Measurements from ENCODE around the gene SLC9A6.
"Not testable (repeated sequence)": the region's sequence is repeated elsewhere in the genome, so short reads cannot be mapped to it uniquely, and the experiment has no call there.

Gene SLC9A6

DNA sequence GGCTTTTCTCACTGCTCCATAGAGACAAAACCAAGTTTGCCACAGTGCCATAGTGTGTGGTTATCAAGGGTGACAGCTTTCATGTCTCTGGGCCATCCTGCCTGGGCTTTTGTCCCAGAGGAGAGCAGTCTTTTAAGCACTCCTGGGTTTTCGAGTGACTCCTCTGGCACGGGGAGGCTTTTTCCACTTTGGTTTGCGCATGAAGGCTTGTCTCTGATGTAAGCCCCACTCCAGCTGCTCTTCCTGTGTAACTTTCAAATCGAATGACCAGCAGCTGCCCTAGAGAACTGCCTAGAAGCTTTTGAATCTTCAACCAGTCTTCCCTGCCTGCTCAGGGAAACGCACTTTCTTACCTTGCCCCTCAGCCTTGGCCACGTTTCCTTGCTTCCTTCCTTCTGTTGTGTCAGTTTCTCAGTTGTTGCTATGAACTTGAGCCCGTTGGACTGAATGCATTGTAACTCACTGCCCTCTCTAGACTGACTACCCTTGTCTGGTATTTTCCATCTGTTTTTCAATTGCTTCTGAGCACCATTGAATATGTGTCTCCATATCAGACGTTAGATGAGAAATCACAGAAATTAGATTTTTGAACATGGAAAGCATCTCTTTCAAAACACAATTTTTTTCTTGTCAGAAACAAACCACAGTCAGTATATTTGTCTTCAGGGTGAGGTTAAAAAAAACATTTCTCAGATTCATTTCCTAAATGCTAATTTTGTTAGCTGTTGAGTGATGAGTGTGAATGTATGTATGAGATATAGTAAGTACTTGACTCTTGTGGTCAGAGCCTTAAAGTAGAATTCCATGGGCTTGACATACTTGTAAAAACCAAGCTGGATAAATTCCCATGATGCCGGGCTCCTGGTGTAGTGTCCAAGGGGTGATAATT, 45.3 kb downstream of the SLC9A6 start:
- DNase-seq: no peak

DNA sequence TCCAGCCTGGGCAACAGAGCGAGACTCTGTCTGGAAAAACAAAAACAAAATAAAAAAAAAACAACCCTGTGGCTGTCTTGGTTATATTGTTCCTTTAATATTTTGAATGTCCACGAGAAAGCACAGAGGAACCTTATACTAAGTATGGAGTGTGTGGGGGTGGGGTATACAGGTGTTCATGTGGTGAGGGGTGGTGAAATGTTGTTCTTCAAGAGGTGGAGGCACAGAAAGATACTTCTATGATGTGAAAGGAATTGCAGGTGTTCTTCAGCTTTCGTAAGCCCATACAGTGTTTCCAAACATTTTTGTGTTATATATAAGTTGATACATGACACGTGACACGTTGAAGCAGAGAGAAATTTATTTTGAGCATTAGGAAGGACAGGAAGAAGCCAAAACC, 46.4 kb downstream of the SLC9A6 start:
- DNase-seq: no peak

DNA sequence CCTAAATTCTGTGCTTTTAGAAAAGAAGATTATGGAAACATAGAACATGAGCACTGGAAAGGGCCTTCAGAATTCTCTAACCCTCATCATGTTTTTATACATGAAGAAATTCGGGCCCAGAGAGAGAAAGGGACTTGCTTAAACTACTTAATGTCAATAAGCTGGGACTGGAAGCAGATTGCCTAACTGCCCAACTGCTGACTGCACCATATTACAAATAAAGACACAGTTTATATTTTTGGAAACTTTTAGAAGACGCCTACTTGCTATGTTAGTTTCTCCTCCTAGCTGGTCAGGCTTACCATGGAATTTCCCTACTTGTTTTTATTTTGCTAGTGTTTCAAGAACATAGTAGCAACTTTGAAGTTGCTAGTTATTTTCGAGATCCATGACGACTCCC, 47.1 kb downstream of the SLC9A6 start:
- no peak for DNase-seq

DNA sequence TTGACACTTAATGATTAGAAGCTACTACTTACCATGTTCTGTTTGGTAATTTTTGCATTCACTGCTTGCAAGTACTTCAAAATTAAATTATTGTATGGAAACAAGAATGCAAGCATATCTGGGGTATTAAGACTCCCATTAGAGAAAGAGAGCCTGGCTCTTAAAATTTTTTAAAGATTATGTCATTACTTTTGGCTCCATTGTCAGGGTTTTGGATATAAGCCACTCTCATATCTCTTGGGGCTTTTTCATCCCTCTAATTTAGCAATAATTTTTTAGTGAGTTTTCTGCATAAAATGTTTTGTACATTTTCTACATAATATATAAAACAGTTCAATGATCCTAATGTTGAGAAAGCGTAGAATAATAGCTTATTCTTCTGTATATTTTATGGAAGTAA, 49.4 kb downstream of the SLC9A6 start:
- DNase-seq: no peak

DNA sequence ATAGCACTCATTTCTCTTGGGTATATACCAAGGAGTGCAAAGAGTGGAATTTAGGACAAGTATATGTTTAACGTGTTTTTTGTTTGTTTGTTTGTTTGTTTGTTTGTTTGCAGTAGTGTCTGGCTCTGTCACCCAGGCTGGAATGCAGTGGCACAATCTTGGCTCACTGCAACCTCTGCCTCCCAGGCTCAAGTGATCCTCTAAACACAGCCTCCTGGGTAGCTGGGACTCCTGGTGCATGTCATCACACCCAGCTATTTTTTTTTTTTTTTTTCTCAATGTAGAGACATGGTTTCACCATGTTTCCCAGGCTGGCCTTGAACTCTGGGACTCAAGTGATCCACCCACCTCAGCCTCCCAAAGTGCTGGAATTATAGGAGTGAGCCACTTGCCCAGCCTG, 50.4 kb downstream of the SLC9A6 start:
- no peak for DNase-seq

DNA sequence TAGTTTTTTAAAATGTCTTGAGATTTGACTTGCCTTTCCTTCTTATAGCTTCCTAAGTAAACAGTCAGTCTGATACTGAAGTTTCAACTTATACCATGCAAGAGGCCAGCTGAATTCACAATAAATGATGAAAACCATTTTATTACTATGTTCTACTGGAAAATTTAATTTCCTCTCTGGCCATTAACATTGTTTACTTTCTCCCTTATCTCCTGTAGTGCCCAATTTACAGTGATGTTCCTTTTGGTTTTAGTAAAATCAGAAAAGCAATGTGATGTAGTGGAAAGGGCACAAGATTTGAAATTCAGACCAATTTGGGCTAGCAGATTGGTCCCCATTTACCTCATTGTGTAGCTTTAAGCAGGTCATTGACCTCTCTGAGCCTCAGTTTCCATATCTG, 54.2 kb downstream of the SLC9A6 start:
- DNase-seq: no peak

DNA sequence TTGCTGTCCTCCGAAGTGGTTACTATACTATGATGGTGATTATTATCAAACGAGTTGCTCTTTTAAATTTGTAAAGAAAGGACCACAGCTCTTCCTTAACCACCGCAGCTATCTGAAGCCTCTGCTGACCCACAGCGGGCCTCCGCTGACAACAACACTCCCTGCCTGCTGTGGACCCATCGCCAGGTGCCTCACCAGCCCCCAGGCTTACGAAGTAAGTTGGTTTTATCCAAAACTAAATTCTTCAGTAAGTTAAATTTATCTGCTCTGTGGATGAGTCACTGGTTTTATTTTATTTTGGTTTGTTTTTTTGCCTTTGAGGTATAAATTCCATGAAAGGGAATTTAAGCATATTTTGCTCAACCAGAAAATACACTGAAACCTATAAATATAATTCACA, 54.7 kb downstream of the SLC9A6 start:
- DNase-seq: no peak

DNA sequence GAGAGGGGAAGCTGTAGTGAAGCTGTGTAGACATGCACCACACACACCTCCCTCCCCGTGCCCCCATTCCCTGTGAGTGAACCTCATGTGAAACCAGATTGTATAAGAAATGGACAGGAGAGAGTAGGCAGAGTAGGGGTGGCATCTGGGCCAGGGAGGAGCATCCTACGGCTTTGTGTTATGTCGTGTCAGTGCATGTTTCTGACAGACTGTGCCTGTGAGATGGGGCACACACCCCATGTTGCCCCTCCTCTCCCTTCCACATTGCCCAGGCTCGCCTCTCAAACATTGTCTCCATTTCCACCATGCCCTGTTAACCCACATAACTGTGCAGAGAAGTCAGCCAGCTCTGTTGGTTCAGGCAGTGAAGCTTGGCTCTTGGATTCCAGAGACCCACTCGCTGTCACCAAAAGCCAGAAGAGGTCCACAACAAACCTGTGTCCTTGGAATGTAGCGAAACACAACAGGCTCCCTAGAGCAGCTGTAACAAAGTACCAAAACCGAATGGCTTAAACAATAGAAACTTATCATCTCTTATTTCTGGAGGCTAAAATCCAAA, 56.1 kb downstream of the SLC9A6 start:
- no peak for DNase-seq

DNA sequence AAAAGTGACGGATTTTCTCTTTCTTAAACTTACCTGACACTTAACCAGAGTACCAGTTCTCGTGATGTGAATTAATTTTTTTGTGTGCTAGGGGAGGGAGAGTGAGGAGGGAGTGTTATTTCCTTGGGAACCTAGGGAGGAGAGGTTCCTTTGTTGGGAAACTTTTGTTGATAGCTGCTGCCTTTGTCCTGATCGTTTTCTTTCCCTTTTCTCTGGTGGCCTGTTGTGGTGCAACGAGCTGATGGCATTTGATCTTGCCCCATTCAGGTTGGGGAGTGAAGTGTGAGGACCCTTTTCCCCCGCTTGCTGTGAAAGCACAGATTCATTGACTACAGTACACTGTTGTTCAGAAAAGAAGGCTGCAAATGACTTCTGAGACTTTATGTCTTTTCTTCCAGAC, 59.8 kb downstream of the SLC9A6 start:
- DNase-seq: no peak

DNA sequence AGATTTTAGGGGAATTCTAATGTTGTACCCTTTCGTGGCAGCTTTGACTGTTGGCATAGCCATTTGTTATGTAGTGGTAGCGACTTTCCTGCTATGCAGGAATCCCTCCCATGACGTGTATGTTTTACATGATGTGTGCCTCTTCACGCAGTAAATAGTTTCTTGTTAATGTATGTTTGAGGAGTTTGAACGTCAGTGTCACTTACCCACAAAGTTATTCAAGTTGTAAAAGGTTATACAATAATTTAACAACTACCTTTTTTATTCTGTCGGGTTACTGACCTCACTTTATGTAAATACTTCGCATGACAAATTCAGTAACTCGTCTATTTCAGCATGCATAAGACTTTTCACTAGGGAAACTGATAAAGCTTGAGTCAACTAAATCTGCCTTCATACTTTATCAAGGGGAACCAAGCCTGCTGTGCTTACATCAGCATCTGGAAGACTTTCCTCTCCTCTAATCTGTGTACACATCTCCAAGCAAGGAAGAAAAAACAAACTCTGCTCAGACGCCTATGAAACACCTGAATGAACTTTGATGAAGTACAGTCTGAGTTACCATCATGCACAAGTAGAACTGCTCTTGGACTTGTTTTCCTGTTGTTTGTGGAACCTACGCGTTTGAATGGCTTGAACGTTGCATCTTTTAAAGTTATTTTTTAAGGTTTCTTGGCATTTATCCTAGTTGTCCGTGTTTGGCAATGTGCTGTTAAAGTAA, 61.2 kb downstream of the SLC9A6 start:
- DNase-seq: no peak

DNA sequence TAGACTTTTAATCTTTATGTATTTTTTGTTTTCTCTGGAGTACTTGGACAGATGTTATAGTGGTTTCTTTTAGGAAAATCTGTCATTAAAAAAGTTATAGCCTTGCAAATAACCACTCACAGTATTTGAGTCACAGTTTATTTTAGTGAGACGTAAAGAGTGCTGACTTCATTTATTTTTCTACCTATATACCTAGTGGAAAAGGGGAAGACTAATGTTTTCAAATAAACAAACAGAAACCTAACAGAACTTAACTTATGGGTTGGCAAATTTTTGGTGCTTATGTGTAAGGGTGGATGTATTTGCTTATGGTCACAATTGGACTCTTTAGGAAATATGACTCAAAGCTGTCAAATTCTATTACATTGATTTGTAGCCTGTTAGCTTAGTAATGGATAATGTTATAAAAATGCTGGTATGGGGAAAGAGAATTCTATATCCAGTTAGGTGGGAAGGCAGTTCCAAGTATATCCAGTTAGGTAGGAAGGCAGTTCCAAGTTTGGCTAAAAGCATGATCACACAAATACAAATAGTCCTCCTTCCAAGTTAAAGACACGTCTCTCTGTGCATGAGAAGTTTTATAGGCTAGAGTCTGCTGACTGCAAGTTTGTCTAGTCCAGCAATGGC, 61.9 kb downstream of the SLC9A6 start:
- DNase-seq: no peak

DNA sequence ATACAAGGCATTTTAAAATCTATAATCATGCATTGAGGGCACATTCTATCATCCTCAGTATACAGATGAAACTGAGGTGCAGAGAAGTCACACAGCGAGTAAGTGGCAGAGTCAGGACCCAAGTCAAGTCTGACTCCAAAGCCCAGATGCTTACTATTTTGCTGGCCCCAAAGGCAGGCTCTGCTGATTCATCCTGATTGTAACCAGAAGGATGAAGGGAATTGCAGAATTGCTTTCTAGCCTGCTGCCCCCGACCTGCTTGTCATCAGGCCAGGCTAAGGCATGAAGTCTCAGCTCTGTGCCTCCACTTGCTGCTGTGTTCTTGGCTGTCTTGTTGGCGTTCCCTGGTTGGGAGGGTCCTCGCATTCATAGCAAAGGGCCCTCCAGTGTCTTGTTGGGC, 62.7 kb downstream of the SLC9A6 start:
- no peak for DNase-seq

DNA sequence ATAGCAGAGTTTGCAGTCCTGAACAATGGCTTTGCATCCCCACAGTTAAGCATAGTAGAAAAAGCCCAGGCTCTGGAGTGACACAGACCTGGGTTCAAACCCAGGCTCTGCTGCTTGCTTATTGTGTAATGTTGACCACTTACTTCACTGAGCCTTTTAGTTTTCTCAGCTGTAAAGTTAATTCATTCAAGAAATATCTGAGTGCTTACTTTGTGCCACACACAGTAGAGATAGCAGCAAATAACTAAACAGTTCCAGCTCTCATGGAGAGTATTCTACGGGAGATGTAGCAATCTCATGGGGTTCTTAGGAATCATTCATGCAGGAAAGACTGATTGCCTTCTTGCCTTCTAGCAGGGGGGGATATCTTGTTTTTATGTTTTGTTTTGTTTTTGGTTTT, 63.2 kb downstream of the SLC9A6 start:
- DNase-seq: no peak

DNA sequence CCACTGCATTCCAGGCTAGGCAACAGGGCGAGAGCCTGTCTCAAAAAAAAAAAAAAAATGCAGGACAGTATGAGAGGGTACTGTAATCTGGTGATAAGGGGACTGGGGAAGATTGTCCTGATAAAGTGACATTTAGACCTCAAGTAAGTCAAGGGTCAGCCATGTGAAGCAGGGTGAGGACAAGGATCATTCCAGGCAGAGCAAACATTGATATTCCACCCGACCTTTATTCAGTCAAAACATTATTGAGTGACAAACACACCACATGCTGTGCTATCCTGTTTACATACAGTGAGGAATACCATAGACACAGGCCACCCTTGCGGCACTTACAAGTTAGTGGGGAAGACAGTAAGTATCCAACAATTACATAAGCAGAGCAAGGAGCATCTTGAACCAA, 64.4 kb downstream of the SLC9A6 start:
- no peak for DNase-seq

DNA sequence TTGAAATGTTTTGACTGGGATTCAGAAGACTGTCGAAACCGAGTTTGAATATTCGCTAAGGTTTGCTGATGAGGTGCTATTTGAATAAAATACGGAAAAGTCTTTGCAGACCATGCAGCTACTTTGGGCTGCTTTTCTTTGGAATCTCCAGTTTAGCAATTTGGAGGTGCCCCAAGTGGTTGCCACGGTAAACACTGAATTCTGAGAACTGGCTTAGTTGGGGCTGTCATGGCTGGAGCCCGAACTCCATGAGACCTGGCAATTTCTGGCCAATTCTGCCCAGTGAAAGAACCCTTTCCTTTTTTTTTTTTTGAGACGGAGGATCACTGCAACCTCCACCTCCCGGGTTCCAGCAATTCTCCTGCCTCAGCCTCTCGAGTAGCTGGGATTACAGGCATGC, 65.6 kb downstream of the SLC9A6 start:
- DNase-seq: not testable (repeated sequence)

DNA sequence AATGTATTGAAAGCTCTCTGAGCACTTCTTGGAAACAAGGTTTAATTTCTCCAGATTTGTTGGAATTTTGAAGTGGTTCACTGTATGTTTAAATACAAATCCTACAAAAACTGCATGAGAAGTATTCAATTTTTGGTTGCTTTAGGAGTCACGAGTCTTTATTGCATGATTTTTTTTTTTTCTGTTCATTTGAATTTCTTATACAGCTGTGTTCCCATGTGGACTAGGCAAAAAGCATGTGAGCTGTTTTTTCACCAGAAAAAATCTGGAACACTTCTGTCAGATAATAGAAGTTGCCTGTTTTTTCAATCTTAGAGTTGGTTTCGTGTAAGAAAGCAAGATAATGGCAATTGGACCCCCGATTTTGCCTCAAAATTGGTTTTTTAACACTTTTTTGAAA, 66.4 kb downstream of the SLC9A6 start:
- DNase-seq: no peak

DNA sequence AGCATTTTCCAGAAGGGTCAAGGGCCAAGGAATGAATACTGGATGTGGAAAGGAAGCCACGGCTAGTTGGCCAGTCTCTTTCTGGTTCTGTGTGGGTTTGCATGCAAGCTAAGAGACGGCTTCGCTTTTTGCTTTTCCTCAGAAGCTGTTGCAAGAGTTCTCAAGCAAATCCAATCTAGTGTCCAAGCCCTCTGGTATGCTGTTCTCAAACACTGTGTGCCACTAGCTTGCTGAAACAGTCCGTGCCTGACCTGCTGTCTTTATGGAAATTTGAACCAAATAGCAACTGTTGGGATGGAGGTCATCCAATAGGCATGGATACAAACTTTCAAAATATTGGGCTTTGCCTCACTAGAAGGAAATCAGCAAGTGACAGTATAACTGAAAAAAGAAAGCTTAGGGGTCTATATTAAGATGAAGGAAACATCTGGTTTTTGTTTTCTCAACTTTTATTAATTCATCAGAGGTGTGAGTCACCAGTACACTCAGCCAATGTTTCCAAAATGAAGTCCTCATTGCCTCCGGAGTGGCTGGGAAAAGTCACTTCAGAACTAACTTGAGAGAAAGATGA, 70.5 kb downstream of the SLC9A6 start:
- DNase-seq: no peak

DNA sequence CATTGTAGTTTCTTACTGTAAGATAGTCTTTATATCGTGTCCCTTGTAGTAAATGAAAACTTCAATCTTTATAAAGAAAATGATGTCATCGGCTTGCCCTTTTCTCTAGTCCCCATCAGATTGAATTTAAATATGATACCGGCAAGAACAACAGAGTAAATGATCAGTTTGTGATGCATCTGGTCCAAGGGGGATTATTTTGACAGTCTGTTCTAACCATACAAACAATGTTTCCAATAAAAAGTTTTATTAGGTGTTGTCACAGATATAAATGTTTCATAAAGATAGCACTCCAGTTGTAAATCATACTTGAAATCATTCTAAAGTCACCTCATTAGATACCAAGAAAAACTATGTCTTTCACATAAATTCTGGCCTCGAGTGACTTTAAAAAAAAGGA, 72.3 kb downstream of the SLC9A6 start:
- DNase-seq: no peak

DNA sequence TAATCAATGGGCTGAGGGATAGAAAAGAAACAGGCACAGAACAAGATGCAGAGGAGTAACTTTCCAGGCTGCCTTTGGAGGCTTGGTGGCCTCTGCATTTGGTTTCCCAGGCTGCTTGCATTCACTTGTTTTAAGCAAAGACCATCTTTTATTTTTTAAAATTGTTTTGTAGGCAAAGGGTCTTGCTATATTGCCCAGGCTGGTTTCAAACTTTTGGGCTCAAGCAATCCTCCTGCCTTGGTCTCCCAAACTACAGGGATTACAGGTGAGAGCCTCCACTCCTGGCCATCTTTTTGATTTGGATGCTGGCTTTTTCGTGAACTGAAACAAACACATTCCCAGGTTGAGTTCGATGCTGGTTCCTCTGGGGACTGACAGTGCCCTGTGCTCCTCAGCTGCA, 74.1 kb downstream of the SLC9A6 start:
- DNase-seq: no peak

DNA sequence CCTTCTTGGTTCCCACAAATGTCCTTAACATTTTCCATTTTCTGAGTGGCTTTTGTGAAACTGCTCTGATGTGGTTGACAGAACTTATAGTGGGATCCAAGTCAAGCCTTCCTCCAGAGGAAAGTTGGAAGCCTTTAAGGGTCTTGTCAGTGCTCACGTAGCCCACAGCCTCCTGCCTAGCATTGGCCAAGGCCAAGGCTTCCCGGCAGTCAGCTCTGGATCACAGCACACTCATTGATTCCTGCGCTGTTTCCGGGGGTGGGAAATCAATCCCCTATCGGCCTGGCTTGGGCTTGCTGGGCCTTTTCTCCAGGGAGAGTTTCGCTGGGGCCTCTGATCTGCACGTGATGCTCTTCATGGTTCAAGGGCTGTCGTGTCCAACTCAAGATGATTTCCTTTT, 76.1 kb downstream of the SLC9A6 start:
- DNase-seq: no peak

DNA sequence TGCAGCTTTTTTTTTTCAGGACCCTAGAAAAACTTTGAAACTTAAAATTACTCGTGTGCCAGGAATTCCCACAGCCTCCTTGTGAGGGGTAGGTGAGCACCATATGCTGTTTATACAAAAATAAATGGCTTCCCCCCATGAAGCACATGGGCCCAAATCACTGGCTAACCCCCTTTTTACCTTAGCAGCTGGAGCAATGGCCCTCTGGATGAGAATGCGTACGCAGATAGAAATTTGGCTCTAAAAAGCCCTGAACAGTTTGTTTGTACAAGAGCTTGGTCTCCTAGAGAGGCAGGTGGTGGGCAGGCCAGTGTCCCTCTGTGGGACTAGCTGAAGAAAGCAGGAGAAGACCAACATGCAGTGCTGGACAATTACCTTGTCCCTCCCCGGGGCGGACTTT, 76.5 kb downstream of the SLC9A6 start:
- DNase-seq: no peak

DNA sequence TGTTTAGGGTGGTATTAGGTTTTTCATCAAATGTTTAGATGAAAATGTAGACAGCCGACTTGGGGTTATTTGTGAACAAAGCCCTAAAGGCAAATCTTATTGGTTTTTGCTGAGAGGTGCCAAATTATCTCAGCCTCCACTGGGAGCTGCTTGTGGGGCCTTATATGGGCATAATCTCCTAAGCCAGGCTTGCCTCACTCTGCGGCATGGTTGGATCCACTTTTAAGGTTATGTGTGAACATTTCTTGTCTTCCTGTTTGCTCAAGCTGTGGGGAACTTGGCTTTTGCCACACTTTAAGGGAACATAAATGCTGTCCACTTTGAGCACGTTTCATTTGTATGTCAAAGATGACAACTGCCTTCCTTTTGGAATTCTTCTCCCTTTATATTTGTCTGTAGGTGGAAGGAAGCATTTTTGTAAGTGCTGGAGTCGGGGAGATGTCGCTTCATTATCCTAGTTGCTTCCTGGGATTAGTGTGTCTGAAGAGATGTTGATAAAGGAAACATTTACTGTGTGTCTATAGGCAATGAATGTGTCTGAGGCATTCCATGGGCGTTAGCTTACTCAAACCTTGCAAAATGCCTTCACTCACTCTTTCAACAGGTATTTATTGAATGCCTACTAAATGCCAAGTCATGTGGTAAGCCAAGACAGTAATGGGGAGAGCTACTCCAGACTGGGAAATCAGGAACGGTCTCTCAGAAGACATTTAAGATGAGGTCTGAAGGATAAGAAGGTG, 78.3 kb downstream of the SLC9A6 start:
- DNase-seq: no peak

DNA sequence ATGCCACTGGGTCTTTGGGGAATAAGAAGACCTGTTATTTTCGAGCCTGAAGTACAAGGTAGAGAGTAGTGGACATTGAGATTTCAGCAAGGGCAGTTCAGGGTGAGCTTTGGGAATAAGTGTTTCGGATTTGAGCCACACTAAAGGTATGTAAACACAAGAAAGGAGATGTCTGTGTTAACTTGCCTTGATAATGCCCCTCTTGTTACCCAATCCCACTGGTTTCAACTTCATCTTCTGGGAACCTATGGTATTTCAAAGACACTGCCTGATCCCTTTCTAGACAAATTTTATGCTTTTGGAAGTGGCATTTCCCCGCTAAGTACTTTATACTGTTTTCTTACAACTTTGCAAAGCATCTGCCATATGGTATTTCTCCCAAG, 79.4 kb downstream of the SLC9A6 start:
- no peak for DNase-seq
